HG03378 (cell line): ENCODE data around the gene MRPL39.

Experiments used
- ATAC-seq: cut with Tn5 transposase; IDR thresholded peaks from one replicate; pipeline ENCODE4 v1.9.1; 2021; ENCODE audit warnings: mild to moderate bottlenecking, moderate library complexity; ENCODE audit not compliant: unreplicated experiment

The MRPL39 gene

GRCh38 chr21:25541042-25541441 lies 66.2 kb downstream of the MRPL39 start:
- ATAC-seq: no peak

- ATAC-seq: no peak
Observed at GRCh38 chr21:25539606-25540005, 67.7 kb downstream of the MRPL39 start.

GRCh38 chr21:25537174-25537573 lies 70.1 kb downstream of the MRPL39 start:
- ATAC-seq: no peak

- ATAC-seq: no peak
Observed at GRCh38 chr21:25536752-25537151, 70.5 kb downstream of the MRPL39 start.

DNA sequence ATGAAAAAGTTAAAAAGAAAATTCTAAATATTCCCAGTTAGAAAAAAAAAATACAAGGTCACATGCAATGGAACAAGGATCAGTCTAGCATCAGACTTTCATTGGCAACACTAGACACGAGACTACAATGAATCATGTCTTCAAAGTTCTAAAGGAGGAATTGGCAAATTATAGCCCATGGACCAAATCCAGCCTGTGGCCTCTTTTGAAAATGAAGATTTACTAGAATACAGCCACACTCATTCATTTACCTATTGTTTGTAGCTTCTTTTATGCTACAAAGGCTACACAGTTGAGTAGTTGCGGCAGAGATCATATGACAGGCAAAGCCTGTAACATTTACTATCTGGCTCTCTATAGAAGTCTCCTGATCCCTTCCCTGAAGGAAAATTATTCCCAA lies 71.4 kb downstream of the MRPL39 start:
- no peak for ATAC-seq
